Upper lobe of right lung (tissue), 1 donor: ENCODE measurements around the gene MARK1. TPM values are rescaled to one million over a fixed set of nuclear protein-coding genes. Genes with fewer than 3 reads are reported as not detected.

ENCODE experiments used
- ATAC-seq: fragments of 200-7000 bp; cut with Tn5 transposase; one replicate; pipeline ENCODE4 v1.9.1; 2020; ENCODE audit warnings: mild to moderate bottlenecking, moderate library complexity
- DNase-seq: peaks from one replicate; pipeline ENCODE4 v3.0.0-alpha.2; 2020
- H3K27ac ChIP-seq: fragments of 200-600 bp; one replicate; pipeline ENCODE4 v1.8.0; 2022
- H3K27me3 ChIP-seq: fragments of 200-600 bp; one replicate; pipeline ENCODE4 v1.8.0; 2022; ENCODE audit warnings: mild to moderate bottlenecking
- H3K36me3 ChIP-seq: fragments of 200-600 bp; one replicate; pipeline ENCODE4 v1.8.0; 2022
- H3K4me1 ChIP-seq: fragments of 200-600 bp; one replicate; pipeline ENCODE4 v1.8.0; 2022
- H3K4me3 ChIP-seq: fragments of 200-600 bp; one replicate; pipeline ENCODE4 v1.8.0; 2022; ENCODE audit warnings: mild to moderate bottlenecking
- H3K9me3 ChIP-seq: fragments of 200-600 bp; one replicate; pipeline ENCODE4 v1.8.0; 2022
- intact Hi-C: fragments of 100-400 bp; cut with DNase I; formaldehyde crosslinking; loops from one replicate; pipeline ENCODE4 v1.11.0; 2022
- total RNA-seq: library from RNA; stranded (reverse); fragmentation: NEBNext Ultra II Directional; extraction: Animal tissue kit (Norgen Biotek cat#: 25700); gene quantifications from one replicate; pipeline ENCODE4 v1.2.1, GENCODE V29; 2021
- TF ChIP-seq, protein P1 (sequence below): fragments of 200-600 bp; IDR thresholded peaks from one replicate; pipeline ENCODE4 v1.8.0; 2022; ENCODE audit warnings: antibody characterized with exemption
- donor health status: DM: no; HTN: yes; CAD: no; lungs with severe emphysema.

MARK1 gene
- total RNA-seq, 1 donor from 2014 or later: 2.3 TPM

DNA sequence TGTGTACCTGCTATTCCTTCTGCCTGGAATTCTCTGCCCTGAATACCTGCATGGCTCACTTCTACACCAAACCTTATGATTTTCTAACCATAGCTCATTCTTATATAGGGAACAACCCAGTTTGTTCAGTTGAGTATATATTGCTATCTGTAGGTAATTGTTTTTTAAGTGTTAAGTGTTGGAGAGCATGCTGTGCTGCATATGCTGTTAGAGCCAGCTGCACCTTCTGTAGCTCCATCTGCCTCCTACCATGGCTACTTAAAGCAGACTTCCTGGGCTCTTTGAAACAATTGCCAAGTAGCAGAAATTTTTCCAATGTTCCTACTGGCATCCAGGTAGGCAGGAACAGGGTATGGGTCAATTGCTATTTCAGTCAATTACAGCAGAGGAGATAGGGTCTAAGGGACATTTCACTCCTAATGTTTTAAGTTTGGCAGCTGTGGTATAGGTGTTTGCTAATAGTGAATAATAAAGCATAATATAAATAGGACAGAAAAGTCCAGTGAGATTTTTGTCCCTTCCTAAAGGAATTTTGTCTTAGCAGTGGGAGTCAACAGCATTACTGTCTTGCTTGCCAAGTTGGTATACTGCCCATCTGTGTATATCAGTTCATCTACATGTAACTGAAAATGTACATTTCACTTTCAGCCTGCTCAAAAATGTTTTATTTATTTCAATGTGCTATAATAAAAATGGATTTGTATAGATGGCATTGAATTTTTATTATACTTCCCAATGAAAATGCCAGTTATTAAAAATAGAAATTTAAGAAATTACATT is 128.2 kb downstream of the MARK1 start:
- DNase-seq (no peak), ATAC-seq (no peak)
- Histone ChIP-seq H3K4me3 (no peak overlapping the region), H3K27me3 (no peaks in the 10 kb centered on the region), H3K4me1 (no peaks in the 10 kb centered on the region), H3K36me3 (no peaks in the 10 kb centered on the region), H3K9me3 (no peaks in the 10 kb centered on the region), H3K27ac (no peak overlapping the region)
- intact Hi-C loops: no loop called here
- TF ChIP-seq, protein P1, sequence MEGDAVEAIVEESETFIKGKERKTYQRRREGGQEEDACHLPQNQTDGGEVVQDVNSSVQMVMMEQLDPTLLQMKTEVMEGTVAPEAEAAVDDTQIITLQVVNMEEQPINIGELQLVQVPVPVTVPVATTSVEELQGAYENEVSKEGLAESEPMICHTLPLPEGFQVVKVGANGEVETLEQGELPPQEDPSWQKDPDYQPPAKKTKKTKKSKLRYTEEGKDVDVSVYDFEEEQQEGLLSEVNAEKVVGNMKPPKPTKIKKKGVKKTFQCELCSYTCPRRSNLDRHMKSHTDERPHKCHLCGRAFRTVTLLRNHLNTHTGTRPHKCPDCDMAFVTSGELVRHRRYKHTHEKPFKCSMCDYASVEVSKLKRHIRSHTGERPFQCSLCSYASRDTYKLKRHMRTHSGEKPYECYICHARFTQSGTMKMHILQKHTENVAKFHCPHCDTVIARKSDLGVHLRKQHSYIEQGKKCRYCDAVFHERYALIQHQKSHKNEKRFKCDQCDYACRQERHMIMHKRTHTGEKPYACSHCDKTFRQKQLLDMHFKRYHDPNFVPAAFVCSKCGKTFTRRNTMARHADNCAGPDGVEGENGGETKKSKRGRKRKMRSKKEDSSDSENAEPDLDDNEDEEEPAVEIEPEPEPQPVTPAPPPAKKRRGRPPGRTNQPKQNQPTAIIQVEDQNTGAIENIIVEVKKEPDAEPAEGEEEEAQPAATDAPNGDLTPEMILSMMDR: no peak

DNA sequence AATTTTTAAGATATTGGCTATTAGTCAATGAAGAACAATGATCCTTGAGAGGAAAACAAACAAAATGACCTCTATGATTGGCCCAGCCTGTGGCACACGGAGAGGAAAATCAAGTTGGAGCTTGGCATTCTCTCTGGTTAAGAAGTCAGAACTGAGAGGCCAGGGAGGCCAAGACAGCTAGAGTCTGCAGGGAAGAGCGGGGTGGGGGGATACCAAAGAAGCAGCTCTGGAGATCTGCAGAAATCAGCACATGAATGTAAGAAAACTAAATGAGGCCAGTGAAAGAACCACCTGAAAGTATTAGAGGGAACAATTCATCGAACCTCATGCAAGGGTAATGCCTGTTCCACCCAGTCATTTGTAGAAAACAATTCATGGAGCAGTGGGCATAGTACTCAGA is 138.4 kb downstream of the MARK1 start:
- Histone ChIP-seq H3K4me1 (no peaks in the 10 kb centered on the region), H3K27me3 (no peaks in the 10 kb centered on the region), H3K4me3 (no peak overlapping the region), H3K27ac (no peak overlapping the region), H3K36me3 (no peaks in the 10 kb centered on the region), H3K9me3 (peaks cover 7% of the 10 kb centered on the region)
- ATAC-seq (no peak), DNase-seq (no peak)
- intact Hi-C loops: no loop called here
- TF ChIP-seq, protein P1: no peak

DNA sequence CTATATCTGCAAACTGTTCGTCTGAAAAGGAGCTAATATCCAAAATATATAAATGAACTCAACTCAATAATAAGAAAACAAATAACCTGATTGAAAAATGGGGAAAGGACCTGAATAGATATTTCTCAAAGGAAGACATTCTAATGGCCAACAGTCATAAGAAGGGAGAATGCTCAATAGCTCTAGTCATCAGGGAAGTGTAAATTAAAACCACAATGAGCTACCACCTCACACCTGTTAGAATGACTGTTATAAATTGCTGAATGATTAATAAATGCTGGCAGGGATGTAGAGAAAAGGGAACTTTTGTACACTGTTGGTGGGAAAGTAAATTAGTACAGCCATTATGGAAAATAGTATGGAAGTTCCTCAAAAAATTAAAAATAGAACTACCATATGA is 141.1 kb downstream of the MARK1 start:
- intact Hi-C loops: no loop called here
- TF ChIP-seq, protein P1: no peak
- DNase-seq: no peak
- H3K36me3 ChIP-seq: no peaks in the 10 kb centered on the region
- H3K4me3 ChIP-seq: no peak overlapping the region
- H3K9me3 ChIP-seq: peaks cover 7% of the 10 kb centered on the region
- H3K27ac ChIP-seq: no peak overlapping the region
- no peaks in the 10 kb centered on the region for H3K27me3 ChIP-seq
- no peak for ATAC-seq
- H3K4me1 ChIP-seq: no peaks in the 10 kb centered on the region

DNA sequence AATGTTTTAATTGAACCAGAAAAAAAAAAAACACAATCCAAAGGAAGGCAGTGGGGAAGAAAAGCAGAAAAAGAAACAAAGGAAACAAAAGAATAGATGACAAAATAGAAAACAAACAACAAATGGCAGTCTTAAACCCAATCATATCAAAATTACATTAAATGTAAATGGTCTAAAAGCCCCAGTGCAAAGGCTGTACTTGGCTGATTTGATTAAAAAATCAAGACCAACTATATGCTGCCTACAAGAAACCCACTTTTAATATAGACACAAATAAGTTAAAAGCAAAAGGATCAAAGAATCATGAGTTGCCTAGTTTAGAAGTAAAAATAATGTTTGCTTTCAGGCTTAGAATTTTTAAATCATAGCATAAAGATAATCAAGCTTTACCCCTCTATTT is 142.4 kb downstream of the MARK1 start:
- Histone ChIP-seq H3K4me3 (no peak overlapping the region), H3K36me3 (no peaks in the 10 kb centered on the region), H3K27me3 (no peaks in the 10 kb centered on the region), H3K4me1 (no peaks in the 10 kb centered on the region), H3K27ac (no peak overlapping the region), H3K9me3 (peaks cover 7% of the 10 kb centered on the region)
- intact Hi-C loops: no loop called here
- no peak for DNase-seq
- TF ChIP-seq, protein P1: no peak
- ATAC-seq: no peak

DNA sequence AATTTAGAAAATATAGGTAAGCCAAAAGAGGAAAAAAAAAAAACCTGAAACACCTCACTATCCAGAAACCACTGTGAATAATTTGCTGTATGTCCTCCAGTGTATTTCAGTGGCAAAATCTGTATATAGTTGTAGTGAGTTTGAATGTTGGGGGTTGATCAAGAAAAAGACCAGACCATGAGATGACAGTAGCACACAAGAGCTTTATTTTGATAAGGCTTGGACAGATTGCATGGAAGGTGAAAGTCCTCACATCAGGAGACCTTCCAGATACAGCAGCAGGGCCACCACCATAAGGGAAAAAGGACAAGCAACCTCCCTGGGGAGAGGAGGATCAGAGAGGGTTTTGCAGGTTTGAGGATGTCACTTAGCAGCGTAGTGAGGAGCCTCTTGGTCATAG is 146.0 kb downstream of the MARK1 start:
- Histone ChIP-seq H3K4me3 (no peak overlapping the region), H3K36me3 (no peaks in the 10 kb centered on the region), H3K27me3 (no peaks in the 10 kb centered on the region), H3K9me3 (peaks cover 7% of the 10 kb centered on the region), H3K27ac (no peak overlapping the region), H3K4me1 (no peaks in the 10 kb centered on the region)
- DNase-seq (no peak), ATAC-seq (no peak)
- TF ChIP-seq, protein P1: no peak
- intact Hi-C loops: no loop called here
